Measurements from ENCODE around the gene UBE3D. TPM values are rescaled to one million over a fixed set of nuclear protein-coding genes. Genes with fewer than 3 reads are reported as not detected.

The UBE3D gene
- total and polyA plus RNA-seq, 2 of the 8 experiments (the other 6 are each of a cell fraction or from before 2014, with no cell fraction given), result 5.7 to 16.3 TPM

GRCh38 chr6:82875573-82876185, 190.0 kb downstream of the UBE3D start:
- H3K9me3 ChIP-seq (ENCODE audit: insufficient read depth in 2 of 2, low read depth in 1 of 2, low read length in 1 of 2), result no peaks in the 10 kb centered on the region
- TF ChIP-seq USF2 (IDR thresholded peaks at IDR 0.05; ENCODE audit: low read length) (no peak), BCL11A (IDR thresholded peaks at IDR 0.05; ENCODE audit: low read depth in 2 of 2, low read length in 2 of 2) (no peak), TBP (IDR thresholded peaks at IDR 0.05; ENCODE audit: low read depth, low read length) (no peak), EP300 (IDR thresholded peaks at IDR 0.05; ENCODE audit: borderline replicate concordance in 1 of 2, low read depth in 2 of 2, low read length in 2 of 2) (no peak), POU5F1 (IDR thresholded peaks at IDR 0.05; ENCODE audit: low read depth, low read length) (no peak), NANOG (IDR thresholded peaks at IDR 0.05; ENCODE audit: insufficient read depth, low read depth, low read length, poor library complexity, severe bottlenecking) (no peak), POLR2A (IDR thresholded peaks at IDR 0.05; ENCODE audit: control extremely low read depth in 1 of 2, low read depth in 2 of 2, low read length in 2 of 2) (no peak), ATF3 (IDR thresholded peaks at IDR 0.05; ENCODE audit: insufficient read depth, low read depth, low read length) (no peak), GTF2F1 (IDR thresholded peaks at IDR 0.05; ENCODE audit: borderline replicate concordance, low read depth, low read length) (no peak)
- ChIA-PET POLR2A (ENCODE audit: partially characterized antibody) (no interaction called here), CTCF (ENCODE audit: partially characterized antibody) (no interaction called here)
- H2BK120ac ChIP-seq (replicated peaks; ENCODE audit: low read depth, low read length), result no peak overlapping the region
- no peaks in the 10 kb centered on the region for H3K4me1 ChIP-seq (replicated peaks in 1 of 4; ENCODE audit: control insufficient read depth in 3 of 4, insufficient read depth in 4 of 4, low read length in 3 of 4)
- H3K23ac ChIP-seq (ENCODE audit: insufficient read length), result no peak overlapping the region
- no peak overlapping the region for H3K4me2 ChIP-seq (ENCODE audit: insufficient read depth in 1 of 2, low read depth in 2 of 2, low read length in 2 of 2)
- FAIRE-seq (no peak), DNase-seq (ENCODE audit: low read depth in 1 of 2, low spot score in 2 of 2) (no peak)
- H4K8ac ChIP-seq (ENCODE audit: extremely low read depth, insufficient read depth, low read length), result no peak overlapping the region
- H2BK15ac ChIP-seq (ENCODE audit: low read length), result no peak overlapping the region
- H2BK12ac ChIP-seq (ENCODE audit: low read depth, low read length), result no peak overlapping the region
- H3K4ac ChIP-seq (replicated peaks; ENCODE audit: insufficient read length, low read depth, low read length), result no peak overlapping the region
- no peak overlapping the region for H2BK5ac ChIP-seq (ENCODE audit: low read depth, low read length)
- no peak overlapping the region for H2BK20ac ChIP-seq (ENCODE audit: low read length)
- 93% methylated on average over 4 of the region's 4 CpGs; no CpG with 5 or more reads in 1 of the 2 experiments for WGBS, 2 experiments (ENCODE audit: extremely low coverage in 1 of 2, insufficient coverage in 1 of 2, insufficient read length in 1 of 2, insufficient replicate concordance in 2 of 2, low coverage in 1 of 2, low lambda C conversion rate in 2 of 2, missing lambda C conversion rate in 1 of 2)
- H3K27me3 ChIP-seq (replicated peaks in 1 of 4; ENCODE audit: control insufficient read depth in 3 of 4, extremely low read depth in 1 of 4, insufficient read depth in 3 of 4, low read length in 3 of 4), result peaks cover 0 to 1% (median 0%) of the 10 kb centered on the region in 4 experiments; a peak in 1 of 7 replicates
- H3K14ac ChIP-seq (ENCODE audit: insufficient read length), result no peak overlapping the region
- no peaks in the 10 kb centered on the region for H4K20me1 ChIP-seq (replicated peaks in 1 of 2; ENCODE audit: control insufficient read depth in 1 of 2, insufficient read depth in 2 of 2, low read length in 2 of 2)
- H3K79me2 ChIP-seq (ENCODE audit: control insufficient read depth in 1 of 2, insufficient read depth in 2 of 2, low read length in 2 of 2), result no peaks in the 10 kb centered on the region
- no peak overlapping the region for H3K18ac ChIP-seq (ENCODE audit: extremely low read depth, low read length)
- no peak overlapping the region for H3K9ac ChIP-seq (replicated peaks in 1 of 4; ENCODE audit: extremely low read depth in 1 of 4, low read depth in 3 of 4, low read length in 3 of 4)
- H2AK5ac ChIP-seq (ENCODE audit: low read depth, low read length), result no peak overlapping the region
- no peaks in the 10 kb centered on the region for H3K23me2 ChIP-seq (ENCODE audit: low read depth, low read length)
- H3K4me3 ChIP-seq (ENCODE audit: extremely low read depth in 1 of 4, insufficient read depth in 2 of 4, low read depth in 3 of 4, low read length in 4 of 4), result no peak overlapping the region
- no peak overlapping the region for H3K56ac ChIP-seq (replicated peaks; ENCODE audit: insufficient read length, low read depth, low read length)
- H2AFZ ChIP-seq (ENCODE audit: low read length), result no peak overlapping the region; the same call in 1 of the 2 replicates
- no peak overlapping the region for H3K27ac ChIP-seq (ENCODE audit: low read depth, low read length)
- no peaks in the 10 kb centered on the region for H3K79me1 ChIP-seq (ENCODE audit: low read depth, low read length)
- H3K36me3 ChIP-seq (ENCODE audit: control insufficient read depth in 2 of 4, insufficient read depth in 4 of 4, low read length in 3 of 4), result no peaks in the 10 kb centered on the region
- H4K5ac ChIP-seq (ENCODE audit: insufficient read length, low read depth, low read length), result no peak overlapping the region
- no peak overlapping the region for H4K91ac ChIP-seq (replicated peaks; ENCODE audit: insufficient read length, low read length)

Measured in H1 (cell line).